IMR-90 (cell line): Measurements from ENCODE around the gene NTNG2. TPM values are rescaled to one million over a fixed set of nuclear protein-coding genes. Genes with fewer than 3 reads are reported as not detected.

Source experiments
- ATAC-seq: fragments of 200-7000 bp; cut with Tn5 transposase; 2 replicates; pipeline ENCODE4 v1.9.1; 2020; ENCODE audit warnings: low read depth, mild to moderate bottlenecking, moderate library complexity
- BruUV-seq: library from RNA; stranded (reverse); fragments of 400-500 nt; replicated peaks from 2 replicates; lab custom pipeline; 2021; lab: Mats Ljungman, UMichigan
- CTCF ChIA-PET: fragments of 300-600 bp; formaldehyde crosslinking; extraction: SDS; loops from one replicate; lab custom pipeline; 2021; ENCODE audit warnings: antibody characterized with exemption; lab: Yijun Ruan, JAX
- POLR2A ChIA-PET: fragments of 300-600 bp; sonication (Branson Sonifier 250); formaldehyde crosslinking; loops from one replicate; lab custom pipeline; 2022; ENCODE audit warnings: antibody characterized with exemption; ENCODE audit not compliant: unreplicated experiment; lab: Charles Lee
- DNase-seq: peaks from one replicate; pipeline ENCODE4 v3.0.0; 2013
- H2AFZ ChIP-seq: replicated peaks from 2 replicates; pipeline ENCODE3; 2013; ENCODE audit warnings: low read length, mild to moderate bottlenecking; ENCODE audit not compliant: poor library complexity
- H2AK5ac ChIP-seq: 2 replicates; pipeline ENCODE4 v1.6.1; 2013; ENCODE audit warnings: low read depth, low read length, inconsistent platforms
- H2AK9ac ChIP-seq: replicated peaks from 2 replicates; pipeline ENCODE3; 2013; ENCODE audit warnings: mild to moderate bottlenecking, low read depth, low read length, moderate library complexity; ENCODE audit not compliant: poor library complexity
- H2BK120ac ChIP-seq: 2 replicates; pipeline ENCODE4 v1.6.1; 2013; ENCODE audit warnings: low read depth, low read length, inconsistent platforms
- H2BK15ac ChIP-seq: 3 replicates; pipeline ENCODE4 v1.6.1; 2013; ENCODE audit warnings: low read depth, low read length, inconsistent platforms
- H2BK20ac ChIP-seq: 2 replicates; pipeline ENCODE4 v1.6.1; 2013; ENCODE audit warnings: low read depth, mild to moderate bottlenecking, inconsistent platforms, low read length, moderate library complexity
- H2BK5ac ChIP-seq: 2 replicates; pipeline ENCODE4 v1.6.1; 2013; ENCODE audit warnings: mild to moderate bottlenecking, low read depth, low read length, inconsistent platforms; ENCODE audit not compliant: poor library complexity, severe bottlenecking
- H3K14ac ChIP-seq: replicated peaks from 2 replicates; pipeline ENCODE4 v1.6.1; 2013; ENCODE audit warnings: low read depth, low read length, inconsistent platforms
- H3K18ac ChIP-seq: 2 replicates; pipeline ENCODE4 v1.6.1; 2013; ENCODE audit warnings: low read depth, low read length, control low read depth
- H3K23ac ChIP-seq: 2 replicates; pipeline ENCODE4 v1.6.1; 2013; ENCODE audit warnings: low read depth, low read length, inconsistent platforms
- H3K27ac ChIP-seq: 2 replicates; pipeline ENCODE4 v1.5.1; 2013; ENCODE audit warnings: mild to moderate bottlenecking, control low read depth, low read length; ENCODE audit not compliant: insufficient read depth
- H3K27me3 ChIP-seq: 2 replicates; pipeline ENCODE4 v1.6.1; 2013; ENCODE audit warnings: low read length; ENCODE audit not compliant: control insufficient read depth, insufficient read depth
- H3K36me3 ChIP-seq: 2 replicates; pipeline ENCODE4 v1.6.1; 2013; ENCODE audit warnings: low read length, mixed read lengths; ENCODE audit not compliant: control insufficient read depth, insufficient read depth
- H3K4ac ChIP-seq: 2 replicates; pipeline ENCODE4 v1.6.1; 2013; ENCODE audit warnings: low read depth, low read length, inconsistent platforms
- H3K4me1 ChIP-seq: 2 replicates; pipeline ENCODE4 v1.6.1; 2013; ENCODE audit warnings: low read length, mixed read lengths; ENCODE audit not compliant: control insufficient read depth, insufficient read depth
- H3K4me2 ChIP-seq: 2 replicates; pipeline ENCODE4 v1.6.1; 2013; ENCODE audit warnings: low read depth, mild to moderate bottlenecking, control low read depth, low read length, moderate library complexity
- H3K4me3 ChIP-seq: 2 replicates; pipeline ENCODE4 v1.5.1; 2013; ENCODE audit warnings: low read depth, mild to moderate bottlenecking, control low read depth, low read length, moderate library complexity; ENCODE audit not compliant: insufficient read depth
- H3K56ac ChIP-seq: 2 replicates; pipeline ENCODE4 v1.6.1; 2013; ENCODE audit warnings: low read length, inconsistent platforms; ENCODE audit not compliant: insufficient read depth; ENCODE audit errors: extremely low read depth
- H3K79me1 ChIP-seq, 2 experiments: 2 replicates each; pipeline ENCODE4 v1.6.1; 2013; ENCODE audit warnings: low read length in 2 of 2, inconsistent platforms in 1 of 2, low read depth in 1 of 2
- H3K9ac ChIP-seq: 2 replicates; pipeline ENCODE4 v1.6.1; 2013; ENCODE audit warnings: low read depth, low read length, control low read depth
- H3K9me1 ChIP-seq: 2 replicates; pipeline ENCODE4 v1.6.1; 2013; ENCODE audit warnings: low read length, inconsistent platforms; ENCODE audit not compliant: insufficient read depth
- H3K9me3 ChIP-seq: 2 replicates; pipeline ENCODE4 v1.6.1; 2013; ENCODE audit warnings: low read length; ENCODE audit not compliant: control insufficient read depth, insufficient read depth
- H4K20me1 ChIP-seq: 2 replicates; pipeline ENCODE4 v1.6.1; 2013; ENCODE audit warnings: low read length, inconsistent platforms; ENCODE audit not compliant: insufficient read depth
- H4K5ac ChIP-seq: 2 replicates; pipeline ENCODE4 v1.6.1; 2013; ENCODE audit warnings: mild to moderate bottlenecking, low read depth, low read length, control low read depth
- H4K8ac ChIP-seq, 2 experiments: 2 replicates each; pipeline ENCODE4 v1.6.1; 2013; ENCODE audit warnings: low read depth in 2 of 2, low read length in 2 of 2, control low read depth in 1 of 2, inconsistent platforms in 1 of 2
- H4K91ac ChIP-seq: 2 replicates; pipeline ENCODE4 v1.6.1; 2013; ENCODE audit warnings: low read depth, low read length, inconsistent platforms; ENCODE audit not compliant: insufficient read depth
- MXI1 ChIP-seq: IDR thresholded peaks from 2 replicates; pipeline ENCODE4 v1.6.1; 2012; ENCODE audit warnings: low read depth, mild to moderate bottlenecking, low read length, moderate library complexity, borderline replicate concordance
- WGBS, 2 experiments: methylation state at CpG; one replicate each; pipeline versions ENCODE4 v1.1.5 to v1.1.7; 2013; ENCODE audit warnings: missing lambda C conversion rate in 2 of 2; ENCODE audit not compliant: insufficient read length in 1 of 2; ENCODE audit errors: extremely low coverage in 2 of 2; 5-methylcytosine and 5-hydroxymethylcytosine counted together
- dilution Hi-C: fragments of 300-500 bp; cut with HindIII; formaldehyde crosslinking; loops from one replicate; pipeline ENCODE4 v1.14.3; 2018; ENCODE audit warnings: low sequenced_read_pairs; ENCODE audit not compliant: unreplicated experiment
- in situ Hi-C: fragments of 300-500 bp; cut with MboI; formaldehyde crosslinking; loops from 3 replicates; pipeline ENCODE4 v1.14.3; 2019; ENCODE audit warnings: low sequenced_read_pairs, inconsistent platforms, mixed read lengths
- intact Hi-C: fragments of 100-400 bp; cut with micrococcal nuclease; formaldehyde crosslinking; loops from 2 replicates; pipeline ENCODE4 v1.10.0; 2022
- polyA plus RNA-seq, 3 experiments: library from polyadenylated mRNA; depleted of rRNA; stranded (reverse); fragments of >200 nt; gene quantifications; 2 replicates each; pipeline ENCODE4 v1.2.3, GENCODE V29; 2012; ENCODE audit warnings: low replicate concordance in 1 of 3
- total RNA-seq: library from RNA; depleted of rRNA; stranded (reverse); fragments of >200 nt; gene quantifications from 2 replicates; pipeline ENCODE4 v1.2.3, GENCODE V29; 2012

Gene NTNG2
- total and polyA plus RNA-seq, 2 of the 4 experiments (the other 2 are of a cell fraction): 0.54 to 0.84 TPM

- no peak overlapping the region for H4K91ac ChIP-seq
- WGBS, 2 experiments: no CpG with 5 or more reads among the region's 3 CpGs
- no peaks in the 10 kb centered on the region for H3K4me1 ChIP-seq
- no peak overlapping the region for H2AFZ ChIP-seq
- H2BK20ac ChIP-seq: no peak overlapping the region
- BruUV-seq: no TSS peak
- peaks cover 50% of the 10 kb centered on the region for H3K36me3 ChIP-seq
- no peak for DNase-seq
- H2AK5ac ChIP-seq: no peak overlapping the region
- no peak overlapping the region for H2BK15ac ChIP-seq
- POLR2A ChIA-PET: no interaction called here
- H3K79me1 ChIP-seq: peaks cover 0 to 23% of the 10 kb centered on the region in 2 experiments; a peak in 3 of 4 replicates
- H3K4me3 ChIP-seq: no peak overlapping the region
- CTCF ChIA-PET: no interaction called here
- H2AK9ac ChIP-seq: no peak overlapping the region
- no peak overlapping the region for H2BK5ac ChIP-seq
- H3K9me3 ChIP-seq: no peaks in the 10 kb centered on the region
- H3K4ac ChIP-seq: no peak overlapping the region
- H3K56ac ChIP-seq: no peak overlapping the region
- H3K4me2 ChIP-seq: no peak overlapping the region
- in situ Hi-C loops (loop anchor here (25.0 kb wide), 1 partner anchor 680 kb away; no protein-coding TSS in a partner anchor), dilution Hi-C loops (no loop called here), intact Hi-C loops (no loop called here)
- H3K23ac ChIP-seq: no peak overlapping the region
- H3K18ac ChIP-seq: no peak overlapping the region
- TF ChIP-seq MXI1: no peak
- H4K8ac ChIP-seq: no peak overlapping the region
- H3K9ac ChIP-seq: no peak overlapping the region
- no peaks in the 10 kb centered on the region for H3K9me1 ChIP-seq
- H4K20me1 ChIP-seq: peaks cover 19% of the 10 kb centered on the region; the same call in 1 of the 2 replicates
- no peaks in the 10 kb centered on the region for H3K27me3 ChIP-seq
- H3K14ac ChIP-seq: no peak overlapping the region
- no peak overlapping the region for H3K27ac ChIP-seq
- no peak overlapping the region for H4K5ac ChIP-seq
- H2BK120ac ChIP-seq: no peak overlapping the region
- no peak for ATAC-seq
These were observed 105.8 kb downstream of the NTNG2 start for GRCh38 chr9:132267660-132268059.
